Loucy (cell line): ENCODE data around the gene SIGLEC14.

Source experiments
- EZH2phosphoT487 ChIP-seq: fragments of 200-600 bp; IDR thresholded peaks from 2 replicates; pipeline ENCODE4 v1.6.1; 2018; ENCODE audit warnings: antibody characterized with exemption, mild to moderate bottlenecking, moderate library complexity, borderline replicate concordance
- TF ChIP-seq, protein P1 (sequence below): fragments of 200-600 bp; sonication (generic); conservative IDR thresholded peaks from 2 replicates; pipeline ENCODE4 v1.5.1; 2014; ENCODE audit warnings: mild to moderate bottlenecking, antibody characterized with exemption, low read length

DNA sequence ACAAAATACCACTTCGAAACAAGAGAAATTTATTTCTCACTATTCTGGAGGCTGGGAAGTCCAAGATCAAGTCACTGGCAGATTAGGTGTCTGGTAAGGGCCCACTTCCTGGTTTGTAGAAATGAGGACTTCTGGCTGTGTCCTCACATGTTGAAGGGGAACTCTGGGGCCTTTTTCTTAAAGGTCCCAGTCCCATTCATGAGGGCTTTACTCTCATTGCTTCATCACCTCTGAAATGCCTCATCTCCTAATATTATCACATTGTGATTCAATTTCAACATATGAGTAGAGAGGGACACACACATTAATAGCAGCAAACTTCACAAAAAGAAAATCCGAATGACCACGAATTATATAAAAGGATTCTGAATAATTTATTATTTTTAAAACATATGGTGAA is 21.6 kb upstream of the SIGLEC14 start:
- TF ChIP-seq, protein P1, sequence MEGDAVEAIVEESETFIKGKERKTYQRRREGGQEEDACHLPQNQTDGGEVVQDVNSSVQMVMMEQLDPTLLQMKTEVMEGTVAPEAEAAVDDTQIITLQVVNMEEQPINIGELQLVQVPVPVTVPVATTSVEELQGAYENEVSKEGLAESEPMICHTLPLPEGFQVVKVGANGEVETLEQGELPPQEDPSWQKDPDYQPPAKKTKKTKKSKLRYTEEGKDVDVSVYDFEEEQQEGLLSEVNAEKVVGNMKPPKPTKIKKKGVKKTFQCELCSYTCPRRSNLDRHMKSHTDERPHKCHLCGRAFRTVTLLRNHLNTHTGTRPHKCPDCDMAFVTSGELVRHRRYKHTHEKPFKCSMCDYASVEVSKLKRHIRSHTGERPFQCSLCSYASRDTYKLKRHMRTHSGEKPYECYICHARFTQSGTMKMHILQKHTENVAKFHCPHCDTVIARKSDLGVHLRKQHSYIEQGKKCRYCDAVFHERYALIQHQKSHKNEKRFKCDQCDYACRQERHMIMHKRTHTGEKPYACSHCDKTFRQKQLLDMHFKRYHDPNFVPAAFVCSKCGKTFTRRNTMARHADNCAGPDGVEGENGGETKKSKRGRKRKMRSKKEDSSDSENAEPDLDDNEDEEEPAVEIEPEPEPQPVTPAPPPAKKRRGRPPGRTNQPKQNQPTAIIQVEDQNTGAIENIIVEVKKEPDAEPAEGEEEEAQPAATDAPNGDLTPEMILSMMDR, result no peak
- no peak for TF ChIP-seq EZH2phosphoT487
